Renal cortex interstitium (tissue), 11 donors: ENCODE measurements around the gene KHSRP. TPM values are rescaled to one million over a fixed set of nuclear protein-coding genes. Genes with fewer than 3 reads are reported as not detected.
"Not testable (repeated sequence)": the region's sequence is repeated elsewhere in the genome, so short reads cannot be mapped to it uniquely, and the experiment has no call there.

Experiments used
- DNase-seq, 11 donors: peaks; one replicate each; pipeline ENCODE4 v3.0.0-alpha.2; 2013; ENCODE audit warnings: low read depth in 9 of 11, low spot score in 4 of 11; ENCODE audit errors: extremely low read depth in 1 of 11
- polyA plus RNA-seq, 3 donors: library from polyadenylated mRNA; unstranded; fragments of 120-200 nt; gene quantifications; one replicate each; pipeline ENCODE4 v1.2.1, GENCODE V29; 2013; ENCODE audit not compliant: insufficient read length in 3 of 3

Gene KHSRP
- polyA plus RNA-seq, 3 donors: 273 to 347 (median 314) TPM

- no peak for DNase-seq
These were observed 33.5 kb upstream of the KHSRP start for GRCh38 chr19:6457958-6458694.

GRCh38 chr19:6455924-6456323 is 31.3 kb upstream of the KHSRP start:
- DNase-seq: no peak

GRCh38 chr19:6453951-6454565 is 29.4 kb upstream of the KHSRP start:
- DNase-seq: no peak

- DNase-seq: no peak
These were observed 28.3 kb upstream of the KHSRP start for GRCh38 chr19:6452899-6453298.

GRCh38 chr19:6452223-6452614 is 27.6 kb upstream of the KHSRP start:
- DNase-seq: no peak

GRCh38 chr19:6451583-6452222 is 27.1 kb upstream of the KHSRP start:
- no peak for DNase-seq

GRCh38 chr19:6450166-6450565 is 25.6 kb upstream of the KHSRP start:
- DNase-seq: no peak

- DNase-seq: no peak
These were observed 23.4 kb upstream of the KHSRP start for GRCh38 chr19:6448045-6448444.

GRCh38 chr19:6446452-6446851 is 21.8 kb upstream of the KHSRP start:
- DNase-seq: no peak

GRCh38 chr19:6443986-6444385 is 19.4 kb upstream of the KHSRP start:
- DNase-seq: no peak

GRCh38 chr19:6442087-6442688 is 17.6 kb upstream of the KHSRP start:
- no peak for DNase-seq

GRCh38 chr19:6440905-6441304 is 16.3 kb upstream of the KHSRP start:
- no peak for DNase-seq

- no peak for DNase-seq
These were observed 15.1 kb upstream of the KHSRP start for GRCh38 chr19:6439743-6440142.

- no peak for DNase-seq
These were observed 9.1 kb upstream of the KHSRP start, which contains the start of gene SLC25A41 for GRCh38 chr19:6433663-6434062. SLC25A41 (minus strand) TSS chr19:6433763; CDS start chr19:6433693, 70 bp downstream.

- DNase-seq: no peak
These were observed 8.6 kb upstream of the KHSRP start for GRCh38 chr19:6433165-6433564.

- DNase-seq: no peak
These were observed 7.3 kb upstream of the KHSRP start for GRCh38 chr19:6431891-6432290.

GRCh38 chr19:6429419-6430221 is 5.0 kb upstream of the KHSRP start:
- DNase-seq: no peak

- not testable (repeated sequence) for DNase-seq
These were observed 4.2 kb upstream of the KHSRP start for GRCh38 chr19:6428692-6429418.

- no peak for DNase-seq
These were observed 2.5 kb upstream of the KHSRP start for GRCh38 chr19:6427131-6427530.
